DMS79 treated with DMSO at 0.1 percent for 48 hours (cell line): ENCODE results near the gene TNFRSF19.

ENCODE experiments used
- DNase-seq: peaks from one replicate; lab custom pipeline; 2025; lab: John Stamatoyannopoulos, UW

Gene TNFRSF19

DNA sequence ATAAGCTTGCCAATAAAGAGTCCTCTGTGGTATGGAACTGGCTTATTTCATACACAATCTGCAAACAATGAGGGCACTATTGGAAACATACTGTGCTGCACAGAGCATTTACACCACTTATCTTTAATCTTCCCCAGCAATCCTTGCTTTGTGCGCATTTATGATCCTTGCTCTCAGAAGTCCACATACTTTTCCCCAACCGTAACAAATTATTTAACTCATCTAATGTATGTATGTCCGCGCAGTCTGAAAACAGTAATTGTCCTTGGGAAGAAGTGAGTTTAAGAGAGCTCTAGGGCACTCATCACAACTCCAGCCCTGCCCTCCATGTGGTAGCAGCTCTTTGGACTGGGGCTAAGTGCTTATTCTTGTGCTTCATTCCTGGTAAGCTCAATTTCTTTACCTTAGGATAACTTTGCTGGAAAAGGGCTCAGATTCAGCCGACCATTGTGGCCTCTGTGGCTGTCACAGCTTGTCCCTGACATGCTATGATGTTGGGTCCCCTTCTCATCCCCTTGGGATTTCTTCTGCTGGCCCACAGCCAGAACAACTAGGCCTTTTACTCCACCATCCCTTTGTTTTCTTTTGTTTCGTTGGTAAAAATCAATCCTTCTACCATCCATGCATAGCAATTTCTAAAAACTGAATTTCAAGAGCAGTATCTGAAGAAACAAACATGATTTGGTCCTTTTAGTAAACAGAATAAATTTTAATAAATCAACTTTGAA, 152.7 kb downstream of the TNFRSF19 start:
- peak; percentile 68 for DNase-seq

DNA sequence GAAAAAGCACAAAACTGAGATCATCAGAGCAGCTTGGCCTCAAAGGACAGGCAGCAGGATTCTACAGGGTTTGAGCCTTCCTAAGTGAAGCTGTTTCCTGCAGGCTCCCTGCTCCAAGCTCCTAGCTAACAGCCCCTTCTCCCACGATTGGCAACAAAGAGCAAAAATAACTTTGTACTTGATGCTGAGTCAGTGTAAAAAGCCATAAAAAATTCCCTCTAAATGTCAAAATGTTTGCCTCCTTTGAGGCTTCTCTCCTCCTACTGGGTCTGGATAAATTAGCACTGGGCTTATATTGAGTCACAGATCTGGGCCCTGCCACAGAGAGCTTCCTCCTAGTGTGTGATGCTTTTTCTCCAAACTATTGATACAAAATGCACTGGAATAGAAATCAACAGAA, 153.3 kb downstream of the TNFRSF19 start:
- DNase-seq, result no peak

DNA sequence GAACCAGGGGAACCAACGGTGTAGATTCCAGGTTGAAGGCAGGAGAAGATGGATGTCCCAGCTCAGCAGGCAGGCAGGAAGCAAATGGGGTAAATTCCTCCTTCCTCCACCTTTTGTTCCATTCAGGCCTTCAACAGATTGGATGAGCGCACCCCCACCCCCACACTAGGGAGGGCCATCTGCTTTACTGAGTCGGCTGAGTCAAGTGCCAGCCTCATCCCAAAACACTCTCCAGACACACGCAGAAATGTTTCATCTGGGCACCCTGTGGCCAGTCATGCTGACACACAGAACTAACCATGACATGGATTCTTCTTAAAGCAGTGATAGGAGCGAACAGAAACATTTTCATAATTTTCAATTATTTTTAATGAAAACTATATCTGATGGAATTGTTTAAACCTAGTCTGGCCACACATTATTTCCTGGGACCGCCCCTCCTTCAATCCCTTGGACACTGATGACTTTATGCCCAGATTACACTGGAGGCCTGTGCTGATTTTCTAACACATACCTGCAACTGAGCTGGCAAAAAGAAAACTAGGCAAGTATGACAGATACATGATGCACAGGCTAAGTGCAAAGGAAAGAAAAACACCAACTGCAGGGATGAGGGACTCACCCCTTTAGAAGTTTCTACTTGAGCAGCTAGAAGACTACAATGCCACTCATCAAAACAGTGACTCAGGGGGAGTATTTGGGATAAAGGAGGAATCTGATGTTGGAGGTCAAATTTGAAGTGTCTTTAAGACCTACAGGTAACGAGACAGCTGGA, 154.2 kb downstream of the TNFRSF19 start:
- DNase-seq, result no peak
